ENCODE data around the gene DHFR2.

DHFR2 gene

GRCh38 chr3:94083261-94083660 lies 20.5 kb upstream of the DHFR2 start (continued):
- TF ChIP-seq TSHZ2 (CRISPR knock-in tag; IDR thresholded peaks at IDR 0.05) (no peak), TOX (CRISPR knock-in tag; IDR thresholded peaks at IDR 0.05; ENCODE audit: borderline replicate concordance) (no peak), ZFP3 (CRISPR knock-in tag; IDR thresholded peaks at IDR 0.05) (no peak), ISL1 (CRISPR knock-in tag; IDR thresholded peaks at IDR 0.05) (no peak), CREB5 (CRISPR knock-in tag; IDR thresholded peaks at IDR 0.05; ENCODE audit: low read depth) (no peak), SNAI2 (CRISPR knock-in tag; IDR thresholded peaks at IDR 0.05) (no peak), ZFP30 (CRISPR knock-in tag; IDR thresholded peaks at IDR 0.05) (no peak), PPARA (CRISPR knock-in tag; IDR thresholded peaks at IDR 0.05; ENCODE audit: borderline replicate concordance) (no peak)

GRCh38 chr3:94082391-94082937 lies 19.7 kb upstream of the DHFR2 start:
- no peak for TF ChIP-seq POU6F1 (CRISPR knock-in tag; IDR thresholded peaks at IDR 0.05; ENCODE audit: borderline replicate concordance, low read depth)
- no peak for TF ChIP-seq SNAI2 (CRISPR knock-in tag; IDR thresholded peaks at IDR 0.05)
- no peak for TF ChIP-seq ESRRG (CRISPR knock-in tag; IDR thresholded peaks at IDR 0.05)
- TF ChIP-seq ZNF8 (CRISPR knock-in tag; IDR thresholded peaks at IDR 0.05): no peak
- no peak for TF ChIP-seq CSDC2 (CRISPR knock-in tag; IDR thresholded peaks at IDR 0.05)
- no peak for TF ChIP-seq TSHZ2 (CRISPR knock-in tag; IDR thresholded peaks at IDR 0.05)
- TF ChIP-seq OSR1 (CRISPR knock-in tag; IDR thresholded peaks at IDR 0.05): no peak
- TF ChIP-seq BACH2 (CRISPR knock-in tag; IDR thresholded peaks at IDR 0.05; ENCODE audit: borderline replicate concordance): no peak
- no peak for TF ChIP-seq PATZ1 (CRISPR knock-in tag; IDR thresholded peaks at IDR 0.05; ENCODE audit: borderline replicate concordance)
- TF ChIP-seq ZNF565 (CRISPR knock-in tag; conservative IDR thresholded peaks at IDR 0.05; ENCODE audit: low read depth): no peak
- no peak for TF ChIP-seq ISL1 (CRISPR knock-in tag; IDR thresholded peaks at IDR 0.05)
- no peak for TF ChIP-seq ZFP30 (CRISPR knock-in tag; IDR thresholded peaks at IDR 0.05)
- TF ChIP-seq TOX (CRISPR knock-in tag; IDR thresholded peaks at IDR 0.05; ENCODE audit: borderline replicate concordance): no peak
- no peak for TF ChIP-seq GLIS3 (CRISPR knock-in tag; IDR thresholded peaks at IDR 0.05)
- TF ChIP-seq ZNF70 (CRISPR knock-in tag; IDR thresholded peaks at IDR 0.05): no peak
- no peak for TF ChIP-seq ARNTL (CRISPR knock-in tag; IDR thresholded peaks at IDR 0.05; ENCODE audit: borderline replicate concordance, low read depth)
- no peak for TF ChIP-seq CREB5 (CRISPR knock-in tag; IDR thresholded peaks at IDR 0.05; ENCODE audit: low read depth)
- TF ChIP-seq TCF4 (CRISPR knock-in tag; IDR thresholded peaks at IDR 0.05; ENCODE audit: borderline replicate concordance): no peak
- no peak for TF ChIP-seq ZC3H10 (CRISPR knock-in tag; IDR thresholded peaks at IDR 0.05)
- ATAC-seq: no peak
